Right lobe of liver (tissue), 4 donors: ENCODE data around the gene GMDS.

Experiments used
- CTCF ChIP-seq, 4 donors: fragments of 200-600 bp in 3 of 4; fragments of 450-650 bp in 1 of 4; IDR thresholded peaks; one replicate each; pipeline versions ENCODE4 v1.5.1 to v1.8.0; 2016 to 2022; ENCODE audit warnings: antibody characterized with exemption in 4 of 4, mild to moderate bottlenecking in 2 of 4
- POLR2A ChIP-seq: fragments of 450-650 bp; IDR thresholded peaks from one replicate; pipeline ENCODE4 v1.6.1; 2017; ENCODE audit warnings: antibody characterized with exemption, mild to moderate bottlenecking
- donor health status: DM: no; HTN: no; CAD: no.
- donor health status: DM: no; HTN: no; CAD: no.
- donor health status: DM: no; HTN: yes; CAD: no.

- TF ChIP-seq CTCF (IDR thresholded peaks at IDR 0.05) (no peak), POLR2A (no peak)
These were observed 617.4 kb downstream of the GMDS start for GRCh38 chr6:1627827-1628560.
